Measurements from ENCODE around the gene CNIH2.
"Not testable (repeated sequence)": the region's sequence is repeated elsewhere in the genome, so short reads cannot be mapped to it uniquely, and the experiment has no call there.

The CNIH2 gene

DNA sequence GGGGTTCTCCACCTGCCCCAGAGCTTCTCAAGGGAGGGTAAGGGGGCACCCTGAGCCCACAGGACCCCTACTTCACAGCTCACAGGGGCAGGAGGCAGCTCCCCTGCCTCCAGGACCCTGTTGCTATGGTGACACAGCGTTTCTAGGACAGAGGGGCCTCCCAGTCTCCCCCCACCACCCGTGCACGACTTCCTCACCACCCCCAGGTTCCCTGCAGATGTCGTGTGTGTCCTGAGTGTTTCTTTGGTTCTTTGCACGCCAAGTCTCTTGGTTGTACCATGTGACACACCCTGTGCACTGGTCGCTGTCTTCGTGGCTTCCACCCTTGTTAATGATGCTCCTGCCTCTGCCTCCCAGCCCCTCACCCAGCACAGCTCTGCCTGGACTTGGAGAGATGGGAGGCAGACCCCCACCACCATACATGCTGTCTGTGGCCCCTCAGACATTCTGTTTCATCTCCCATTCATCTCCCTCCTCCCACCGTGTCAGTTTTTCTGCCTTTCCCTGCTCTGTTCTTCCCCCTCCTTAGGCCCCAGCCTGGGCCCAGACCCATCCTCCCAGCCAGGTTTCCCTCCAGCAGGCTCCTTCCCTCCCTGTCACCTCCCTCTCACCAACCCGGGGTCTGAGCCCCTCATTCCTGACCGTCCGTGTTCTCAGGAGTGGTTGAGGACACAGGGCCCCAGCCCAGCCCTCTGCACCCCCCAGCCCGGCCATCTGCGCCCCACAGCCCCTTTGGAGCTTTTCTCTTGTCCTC, 34.0 kb upstream of the CNIH2 start:
- intact Hi-C loops (cut with micrococcal nuclease), result no loop called here
- Mint-ChIP-seq H3K27me3 (no peaks in the 10 kb centered on the region), H3K36me3 (ENCODE audit: low read depth) (peaks cover 94% of the 10 kb centered on the region), H3K9me3 (no peaks in the 10 kb centered on the region), H3K27ac (no peak overlapping the region), H3K4me1 (ENCODE audit: low read depth) (peaks cover 8% of the 10 kb centered on the region), H3K4me3 (no peak overlapping the region)

DNA sequence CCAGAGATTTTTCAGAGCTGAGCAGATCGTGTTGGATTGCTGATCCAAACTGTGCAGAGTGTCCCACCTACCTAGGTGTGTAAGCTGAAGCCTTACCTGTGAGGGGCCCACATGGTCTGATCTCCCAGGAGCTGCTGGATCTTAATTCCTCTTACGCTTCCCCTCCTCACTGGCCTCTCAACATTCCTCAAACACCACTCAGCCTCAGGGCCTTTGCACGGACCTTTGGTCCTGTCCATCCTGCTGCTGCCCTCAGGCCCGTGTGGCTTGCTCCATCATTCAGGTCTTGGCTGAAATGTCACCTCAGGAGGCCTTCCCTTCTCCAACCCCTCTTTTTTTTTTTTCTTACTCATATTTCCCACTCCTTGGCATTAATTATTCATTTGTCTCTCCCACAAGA, 30.7 kb upstream of the CNIH2 start:
- Mint-ChIP-seq H3K36me3 (ENCODE audit: low read depth) (peaks cover 79% of the 10 kb centered on the region), H3K27ac (no peak overlapping the region), H3K4me3 (no peak overlapping the region), H3K4me1 (ENCODE audit: low read depth) (no peaks in the 10 kb centered on the region), H3K9me3 (no peaks in the 10 kb centered on the region), H3K27me3 (no peaks in the 10 kb centered on the region)
- intact Hi-C loops (cut with micrococcal nuclease), result no loop called here

DNA sequence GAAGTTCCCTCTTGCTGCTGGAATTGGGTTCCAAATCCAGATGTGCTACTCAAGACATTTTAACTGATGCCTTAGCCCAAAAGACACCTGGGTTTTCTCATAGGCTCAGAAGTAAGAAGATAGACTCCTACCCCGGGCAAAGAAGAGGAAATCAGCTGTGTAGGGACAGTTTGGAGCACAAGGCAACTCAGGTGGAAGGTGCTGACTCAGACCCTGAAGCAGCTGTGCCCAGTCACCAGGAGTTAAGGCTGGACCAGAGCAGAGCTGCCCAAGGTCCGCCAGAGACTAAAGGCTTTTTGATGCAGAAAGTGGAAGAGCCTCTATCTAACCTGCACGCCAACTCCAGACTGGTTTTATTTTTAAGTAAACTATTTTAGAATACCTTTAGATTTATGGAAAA, 30.2 kb upstream of the CNIH2 start:
- no peaks in the 10 kb centered on the region for H3K27me3 Mint-ChIP-seq
- peaks cover 74% of the 10 kb centered on the region for H3K36me3 Mint-ChIP-seq (ENCODE audit: low read depth)
- intact Hi-C loops (cut with micrococcal nuclease), result no loop called here
- no peak overlapping the region for H3K27ac Mint-ChIP-seq
- no peaks in the 10 kb centered on the region for H3K9me3 Mint-ChIP-seq
- no peak overlapping the region for H3K4me3 Mint-ChIP-seq
- no peaks in the 10 kb centered on the region for H3K4me1 Mint-ChIP-seq (ENCODE audit: low read depth)

DNA sequence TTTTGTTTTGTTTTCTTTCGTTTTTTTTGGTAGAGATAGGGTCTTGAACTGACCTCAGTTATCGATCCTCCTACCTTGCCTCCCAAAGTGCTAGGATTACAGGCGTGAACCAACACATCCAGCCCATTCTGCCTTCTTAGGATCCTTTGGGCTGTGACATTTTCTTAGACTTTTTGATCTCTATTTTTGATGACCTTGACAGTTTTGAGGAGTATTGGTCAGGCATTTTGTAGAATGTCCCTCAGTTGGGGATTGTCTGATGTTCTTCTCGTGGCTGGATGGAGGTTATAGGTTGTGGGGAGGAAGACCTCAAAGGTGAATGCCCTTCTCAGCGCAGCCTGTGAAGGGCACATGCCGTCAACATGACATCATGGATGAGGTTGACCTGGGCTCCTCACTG, 29.1 kb upstream of the CNIH2 start:
- no peaks in the 10 kb centered on the region for H3K9me3 Mint-ChIP-seq
- H3K36me3 Mint-ChIP-seq (ENCODE audit: low read depth), result peaks cover 63% of the 10 kb centered on the region
- intact Hi-C loops (cut with micrococcal nuclease), result no loop called here
- H3K27me3 Mint-ChIP-seq, result peaks cover 9% of the 10 kb centered on the region
- no peak overlapping the region for H3K4me3 Mint-ChIP-seq
- no peak overlapping the region for H3K27ac Mint-ChIP-seq
- no peaks in the 10 kb centered on the region for H3K4me1 Mint-ChIP-seq (ENCODE audit: low read depth)

DNA sequence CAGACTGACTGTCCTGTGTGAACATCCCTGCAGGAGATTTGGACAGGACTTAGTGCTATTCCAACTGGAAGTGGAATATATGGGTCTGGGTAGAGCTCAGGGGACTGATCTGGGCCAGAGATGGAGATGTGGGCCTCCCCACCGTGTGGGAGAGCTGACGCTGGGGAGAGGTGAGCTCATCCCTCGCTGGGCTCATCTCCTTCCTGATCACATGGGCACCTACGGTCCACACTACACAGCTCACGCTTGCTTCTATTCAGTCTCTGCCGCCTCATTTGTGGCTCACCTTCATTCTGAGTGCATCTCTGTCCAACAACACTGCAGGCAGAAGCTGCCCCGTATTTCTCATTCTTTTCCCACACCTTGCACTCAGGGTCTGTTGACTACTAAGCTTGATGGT, 26.2 kb upstream of the CNIH2 start:
- Mint-ChIP-seq H3K27me3 (peaks cover 32% of the 10 kb centered on the region), H3K4me1 (ENCODE audit: low read depth) (peaks cover 3% of the 10 kb centered on the region), H3K36me3 (ENCODE audit: low read depth) (peaks cover 36% of the 10 kb centered on the region), H3K4me3 (no peak overlapping the region), H3K9me3 (no peaks in the 10 kb centered on the region), H3K27ac (no peak overlapping the region)
- intact Hi-C loops (cut with micrococcal nuclease), result no loop called here

DNA sequence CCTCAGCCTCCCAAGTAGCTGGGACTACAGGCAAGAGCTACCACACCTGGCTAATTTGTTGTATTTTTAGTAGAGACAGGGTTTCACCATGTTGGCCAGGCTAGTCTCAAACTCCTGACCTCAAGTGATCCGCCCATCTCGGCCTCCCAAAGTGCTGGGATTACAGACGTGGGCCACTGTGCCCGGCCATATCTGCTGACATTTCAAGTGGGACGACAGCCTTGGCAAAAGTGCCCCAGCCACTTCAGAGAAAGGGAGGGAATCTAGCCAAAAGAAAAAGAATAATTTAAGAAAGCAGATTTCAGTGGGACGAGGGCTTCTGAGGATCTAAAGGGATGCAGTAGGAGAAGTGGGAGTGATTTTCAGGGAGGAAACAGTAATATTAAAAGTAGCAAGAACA, 24.9 kb upstream of the CNIH2 start:
- H3K4me3 Mint-ChIP-seq; H3K4me1 Mint-ChIP-seq (ENCODE audit: low read depth): not testable (repeated sequence)

DNA sequence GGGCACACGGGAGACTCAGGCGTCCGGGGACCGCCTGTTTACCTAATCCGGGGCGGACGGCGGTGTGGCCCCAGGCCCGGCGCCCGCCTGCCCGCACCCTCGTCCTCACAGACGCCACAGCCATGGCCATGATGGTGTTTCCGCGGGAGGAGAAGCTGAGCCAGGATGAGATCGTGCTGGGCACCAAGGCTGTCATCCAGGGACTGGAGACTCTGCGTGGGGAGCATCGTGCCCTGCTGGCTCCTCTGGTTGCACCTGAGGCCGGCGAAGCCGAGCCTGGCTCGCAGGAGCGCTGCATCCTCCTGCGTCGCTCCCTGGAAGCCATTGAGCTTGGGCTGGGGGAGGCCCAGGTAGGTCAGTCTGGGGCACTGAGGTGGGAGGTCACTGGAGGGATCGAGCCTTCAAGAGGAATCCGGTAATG, 19.5 kb upstream of the CNIH2 start:
- no peaks in the 10 kb centered on the region for H3K9me3 Mint-ChIP-seq
- peak overlapping the region; percentile 69 for H3K4me3 Mint-ChIP-seq
- intact Hi-C loops (cut with micrococcal nuclease), result loop anchor here (1.0 kb wide), 1 partner anchor 36 kb away; no protein-coding TSS in a partner anchor
- peaks cover 15% of the 10 kb centered on the region for H3K4me1 Mint-ChIP-seq (ENCODE audit: low read depth)
- peaks cover 61% of the 10 kb centered on the region for H3K27me3 Mint-ChIP-seq
- H3K27ac Mint-ChIP-seq, result no peak overlapping the region
- H3K36me3 Mint-ChIP-seq (ENCODE audit: low read depth), result peaks cover 5% of the 10 kb centered on the region

More for the DNA sequence above, 24.9 kb upstream of the CNIH2 start:
- peaks cover 41% of the 10 kb centered on the region for H3K27me3 Mint-ChIP-seq
- intact Hi-C loops (cut with micrococcal nuclease); H3K27ac Mint-ChIP-seq; H3K9me3 Mint-ChIP-seq: not testable (repeated sequence)
- H3K36me3 Mint-ChIP-seq (ENCODE audit: low read depth), result peaks cover 25% of the 10 kb centered on the region

DNA sequence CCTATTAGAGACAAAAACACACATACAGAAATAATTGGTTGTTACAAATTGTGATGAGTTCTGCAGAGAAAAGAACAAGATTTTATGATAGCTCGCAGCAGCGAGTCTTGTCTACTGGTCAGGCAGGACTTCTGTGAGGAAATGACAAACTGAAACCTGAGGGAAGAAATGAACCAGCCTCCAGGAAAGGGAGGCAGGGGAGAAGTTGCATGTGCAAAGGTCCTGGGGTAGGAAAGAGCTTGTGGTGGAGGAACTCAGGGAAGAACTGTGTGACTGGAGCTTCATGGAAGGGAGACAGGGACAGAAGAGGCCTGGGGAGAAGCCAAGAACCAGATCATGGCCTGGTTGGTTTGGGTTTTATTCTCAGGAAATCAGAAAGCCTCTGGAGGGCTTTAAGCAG, 18.8 kb upstream of the CNIH2 start:
- Mint-ChIP-seq H3K4me1 (ENCODE audit: low read depth) (peaks cover 15% of the 10 kb centered on the region), H3K27me3 (peaks cover 56% of the 10 kb centered on the region), H3K4me3 (no peak overlapping the region), H3K9me3 (no peaks in the 10 kb centered on the region), H3K27ac (no peak overlapping the region), H3K36me3 (ENCODE audit: low read depth) (peaks cover 5% of the 10 kb centered on the region)
- intact Hi-C loops (cut with micrococcal nuclease), result no loop called here

DNA sequence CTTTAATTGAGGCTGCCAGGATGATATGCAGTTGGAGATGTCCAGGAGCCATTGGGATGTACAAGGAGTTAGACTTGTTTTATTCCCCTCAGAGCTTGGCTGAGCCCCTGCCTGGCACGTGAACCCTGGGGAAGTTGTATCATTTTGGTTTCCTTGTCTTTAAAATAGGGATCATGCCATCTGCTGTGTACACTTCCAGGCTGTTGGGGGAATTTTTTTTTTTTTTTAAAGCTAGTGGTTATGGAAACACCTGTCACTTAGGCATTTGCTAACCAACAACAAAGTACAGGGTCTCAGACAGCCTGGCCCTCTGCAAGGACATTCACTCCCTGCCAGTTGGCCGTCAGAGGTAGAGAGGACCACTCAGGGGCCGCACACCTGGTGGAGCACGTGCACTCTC, 18.0 kb upstream of the CNIH2 start:
- intact Hi-C loops (cut with micrococcal nuclease), result no loop called here
- Mint-ChIP-seq H3K36me3 (ENCODE audit: low read depth) (peaks cover 5% of the 10 kb centered on the region), H3K27ac (no peak overlapping the region), H3K27me3 (peaks cover 52% of the 10 kb centered on the region), H3K4me1 (ENCODE audit: low read depth) (peaks cover 15% of the 10 kb centered on the region), H3K9me3 (no peaks in the 10 kb centered on the region), H3K4me3 (no peak overlapping the region)

DNA sequence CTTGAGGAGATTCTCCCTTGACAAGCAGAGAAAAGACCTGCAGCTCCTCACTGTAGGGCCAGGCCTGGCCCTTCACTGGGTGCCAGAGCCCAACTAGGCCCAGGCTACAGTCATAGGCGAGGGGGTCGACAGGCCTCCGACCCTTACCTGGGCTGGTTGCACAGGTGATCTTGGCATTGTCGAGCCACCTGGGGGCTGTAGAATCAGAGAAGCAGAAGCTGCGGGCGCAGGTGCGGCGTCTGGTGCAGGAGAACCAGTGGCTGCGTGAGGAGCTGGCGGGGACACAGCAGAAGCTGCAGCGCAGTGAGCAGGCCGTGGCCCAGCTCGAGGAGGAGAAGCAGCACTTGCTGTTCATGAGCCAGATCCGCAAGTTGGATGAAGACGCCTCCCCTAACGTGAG, 16.4 kb upstream of the CNIH2 start:
- H3K36me3 Mint-ChIP-seq (ENCODE audit: low read depth), result peaks cover 5% of the 10 kb centered on the region
- H3K4me3 Mint-ChIP-seq, result no peak overlapping the region
- H3K27ac Mint-ChIP-seq, result no peak overlapping the region
- H3K9me3 Mint-ChIP-seq, result no peaks in the 10 kb centered on the region
- H3K27me3 Mint-ChIP-seq, result peaks cover 36% of the 10 kb centered on the region
- intact Hi-C loops (cut with micrococcal nuclease), result no loop called here
- H3K4me1 Mint-ChIP-seq (ENCODE audit: low read depth), result peaks cover 23% of the 10 kb centered on the region

DNA sequence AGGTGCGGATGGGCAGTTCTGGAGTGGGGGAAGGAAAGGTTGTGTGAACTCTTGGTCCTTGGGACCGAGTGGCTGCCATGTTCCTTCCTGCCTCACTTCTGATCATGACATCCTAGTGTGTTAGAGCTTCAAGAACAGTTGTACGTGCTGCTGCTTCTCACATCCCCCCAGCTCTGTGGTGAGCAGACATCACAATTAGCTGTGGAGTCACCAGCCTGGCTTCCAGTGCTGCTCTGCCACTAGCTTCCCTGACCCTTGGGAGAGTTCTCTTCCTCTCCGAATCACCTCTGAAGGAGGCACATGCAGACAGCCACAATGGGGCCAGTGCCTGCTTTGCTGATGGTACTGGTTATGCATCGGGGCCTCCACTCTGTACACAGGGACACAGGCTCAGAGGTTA, 15.8 kb upstream of the CNIH2 start:
- Mint-ChIP-seq H3K4me1 (ENCODE audit: low read depth) (peaks cover 23% of the 10 kb centered on the region), H3K27ac (no peak overlapping the region), H3K36me3 (ENCODE audit: low read depth) (peaks cover 5% of the 10 kb centered on the region), H3K27me3 (peaks cover 30% of the 10 kb centered on the region), H3K9me3 (no peaks in the 10 kb centered on the region), H3K4me3 (no peak overlapping the region)
- intact Hi-C loops (cut with micrococcal nuclease), result no loop called here

DNA sequence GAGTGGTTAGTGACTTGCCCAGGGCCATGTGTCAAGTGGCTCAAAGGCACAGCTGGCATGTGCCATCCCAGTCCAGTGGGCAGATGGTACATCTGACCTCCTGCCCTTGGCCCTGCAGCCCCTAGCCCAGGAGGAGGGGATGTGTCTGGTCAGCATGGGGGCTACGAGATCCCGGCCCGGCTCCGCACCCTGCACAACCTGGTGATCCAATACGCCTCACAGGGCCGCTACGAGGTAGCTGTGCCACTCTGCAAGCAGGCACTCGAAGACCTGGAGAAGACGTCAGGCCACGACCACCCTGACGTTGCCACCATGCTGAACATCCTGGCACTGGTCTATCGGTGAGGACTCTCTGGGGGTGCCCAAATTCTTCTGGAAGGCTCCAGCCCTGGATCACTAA, 15.3 kb upstream of the CNIH2 start:
- peaks cover 25% of the 10 kb centered on the region for H3K4me1 Mint-ChIP-seq (ENCODE audit: low read depth)
- intact Hi-C loops (cut with micrococcal nuclease), result no loop called here
- H3K9me3 Mint-ChIP-seq, result no peaks in the 10 kb centered on the region
- no peak overlapping the region for H3K4me3 Mint-ChIP-seq
- peaks cover 8% of the 10 kb centered on the region for H3K36me3 Mint-ChIP-seq (ENCODE audit: low read depth)
- H3K27ac Mint-ChIP-seq, result no peak overlapping the region
- H3K27me3 Mint-ChIP-seq, result peaks cover 25% of the 10 kb centered on the region

DNA sequence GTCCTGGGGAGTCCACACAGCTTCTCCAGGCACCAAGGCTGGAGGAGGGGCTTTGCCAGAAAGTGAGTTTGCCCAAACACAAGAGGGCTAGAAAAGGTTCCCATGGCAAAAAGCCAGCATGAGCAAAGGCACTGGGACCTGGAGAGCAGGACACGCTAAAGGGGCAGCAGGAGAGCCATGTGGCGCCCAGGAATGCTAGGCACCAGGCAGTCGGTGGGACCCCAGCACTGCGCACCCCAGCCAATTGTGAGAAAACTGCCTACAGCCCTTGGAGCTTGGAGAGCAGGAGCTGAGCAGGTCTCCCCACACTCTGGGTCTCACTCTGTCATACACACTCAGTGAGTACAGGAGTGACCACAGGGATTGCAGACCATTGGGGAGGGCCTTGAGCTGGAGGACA, 14.7 kb upstream of the CNIH2 start:
- H3K9me3 Mint-ChIP-seq, result no peaks in the 10 kb centered on the region
- peaks cover 25% of the 10 kb centered on the region for H3K27me3 Mint-ChIP-seq
- H3K27ac Mint-ChIP-seq, result no peak overlapping the region
- H3K36me3 Mint-ChIP-seq (ENCODE audit: low read depth), result peaks cover 8% of the 10 kb centered on the region
- peaks cover 28% of the 10 kb centered on the region for H3K4me1 Mint-ChIP-seq (ENCODE audit: low read depth)
- H3K4me3 Mint-ChIP-seq, result no peak overlapping the region
- intact Hi-C loops (cut with micrococcal nuclease), result no loop called here

DNA sequence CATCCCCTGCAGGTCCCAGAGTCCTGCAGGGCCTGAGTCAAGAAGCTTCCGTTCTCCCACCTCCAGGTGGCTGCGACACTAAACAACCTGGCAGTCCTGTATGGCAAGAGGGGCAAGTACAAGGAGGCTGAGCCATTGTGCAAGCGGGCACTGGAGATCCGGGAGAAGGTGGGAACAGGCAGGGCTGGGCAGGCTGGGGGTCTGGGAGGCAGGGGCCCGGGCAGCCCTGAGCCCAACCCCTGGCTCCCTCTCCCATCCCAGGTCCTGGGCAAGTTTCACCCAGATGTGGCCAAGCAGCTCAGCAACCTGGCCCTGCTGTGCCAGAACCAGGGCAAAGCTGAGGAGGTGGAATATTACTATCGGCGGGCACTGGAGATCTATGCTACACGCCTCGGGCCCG, 14.2 kb upstream of the CNIH2 start:
- Mint-ChIP-seq H3K36me3 (ENCODE audit: low read depth) (peaks cover 8% of the 10 kb centered on the region), H3K9me3 (no peaks in the 10 kb centered on the region), H3K27me3 (peaks cover 20% of the 10 kb centered on the region), H3K27ac (no peak overlapping the region), H3K4me3 (no peak overlapping the region), H3K4me1 (ENCODE audit: low read depth) (peaks cover 23% of the 10 kb centered on the region)
- intact Hi-C loops (cut with micrococcal nuclease), result no loop called here

DNA sequence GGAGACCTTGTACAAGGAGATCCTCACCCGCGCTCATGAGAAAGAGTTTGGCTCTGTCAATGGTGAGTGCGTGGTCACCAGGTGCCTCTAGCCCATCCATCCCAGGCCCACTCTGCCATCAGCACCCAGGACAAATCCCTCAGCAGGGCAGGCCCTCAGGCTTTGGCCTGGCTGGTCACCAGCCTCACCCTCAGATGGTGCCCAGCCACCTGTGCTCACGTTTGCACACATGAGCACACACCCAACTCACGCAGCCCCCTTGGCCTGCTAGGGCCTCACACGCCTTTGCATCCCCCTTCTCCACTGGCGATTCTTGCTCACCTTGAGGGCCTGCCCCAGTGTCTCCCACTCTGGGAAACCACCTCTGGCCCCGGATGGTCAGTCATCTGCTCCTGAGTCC, 13.6 kb upstream of the CNIH2 start:
- intact Hi-C loops (cut with micrococcal nuclease), result no loop called here
- H3K9me3 Mint-ChIP-seq, result no peaks in the 10 kb centered on the region
- peaks cover 14% of the 10 kb centered on the region for H3K27me3 Mint-ChIP-seq
- H3K36me3 Mint-ChIP-seq (ENCODE audit: low read depth), result peaks cover 14% of the 10 kb centered on the region
- H3K4me1 Mint-ChIP-seq (ENCODE audit: low read depth), result peaks cover 27% of the 10 kb centered on the region
- no peak overlapping the region for H3K4me3 Mint-ChIP-seq
- no peak overlapping the region for H3K27ac Mint-ChIP-seq
